ENCODE results near the gene SLC44A3. TPM values are rescaled to one million over a fixed set of nuclear protein-coding genes. Genes with fewer than 3 reads are reported as not detected.
A peak's percentile ranks its signal among the peaks of the same experiment; 100 is the strongest.

Gene SLC44A3
- total and polyA plus RNA-seq, 9 donors = 1.1 to 31.3 (median 3.3) TPM

- Histone ChIP-seq H3K27me3 (no peaks in the 10 kb centered on the region), H3K4me1 (ENCODE audit: insufficient read depth) (peaks cover 10% of the 10 kb centered on the region), H3K9me3 (no peaks in the 10 kb centered on the region), H3K4me3 (no peak overlapping the region), H3K36me3 (no peaks in the 10 kb centered on the region), H3K27ac (peak overlapping the region in 1 of 2 donors; percentile 82)
- DNase-seq = peak; percentile 47 to 70 (median 61)
- TF ChIP-seq POLR2A (IDR thresholded peaks at IDR 0.05) (no peak), CTCF (IDR thresholded peaks at IDR 0.05) (no peak), EP300 (IDR thresholded peaks at IDR 0.05) (no peak)
- WGBS, 3 donors = 3 to 6% (median 6%) methylated on average over 6 of the region's 6 CpGs
- intact Hi-C loops (cut with DNase I) = no loop called here
Observed at GRCh38 chr1:94884106-94884505, 63.9 kb downstream of the SLC44A3 start.

GRCh38 chr1:94884507-94884906, 64.3 kb downstream of the SLC44A3 start:
- no peak for TF ChIP-seq POLR2A (IDR thresholded peaks at IDR 0.05)
- no peak for TF ChIP-seq EP300 (IDR thresholded peaks at IDR 0.05)
- no peak for TF ChIP-seq CTCF (IDR thresholded peaks at IDR 0.05)
- Histone ChIP-seq H3K27ac (peak overlapping the region in 1 of 2 donors; percentile 82), H3K27me3 (no peaks in the 10 kb centered on the region), H3K4me1 (ENCODE audit: insufficient read depth) (peaks cover 10% of the 10 kb centered on the region), H3K4me3 (no peak overlapping the region), H3K9me3 (no peaks in the 10 kb centered on the region), H3K36me3 (no peaks in the 10 kb centered on the region)
- 18 to 27% (median 24%) methylated on average over 6 of the region's 6 CpGs for WGBS, 3 donors
- DNase-seq = no peak
- intact Hi-C loops (cut with DNase I) = no loop called here

GRCh38 chr1:94886361-94886760, 66.2 kb downstream of the SLC44A3 start:
- Histone ChIP-seq H3K4me1 (ENCODE audit: insufficient read depth) (peaks cover 10% of the 10 kb centered on the region), H3K27ac (no peak overlapping the region), H3K36me3 (no peaks in the 10 kb centered on the region), H3K4me3 (no peak overlapping the region), H3K9me3 (no peaks in the 10 kb centered on the region), H3K27me3 (no peaks in the 10 kb centered on the region)
- intact Hi-C loops (cut with DNase I) = no loop called here
- TF ChIP-seq EP300 (IDR thresholded peaks at IDR 0.05) = no peak
- TF ChIP-seq POLR2A (IDR thresholded peaks at IDR 0.05) = no peak
- no peak for DNase-seq
- 78 to 92% (median 81%) methylated on average over 5 of the region's 5 CpGs for WGBS, 3 donors

GRCh38 chr1:94887106-94887505, 66.9 kb downstream of the SLC44A3 start:
- H3K4me3 ChIP-seq = no peak overlapping the region
- H3K27ac ChIP-seq = no peak overlapping the region
- no peak for DNase-seq
- TF ChIP-seq POLR2A (IDR thresholded peaks at IDR 0.05) (no peak), EP300 (IDR thresholded peaks at IDR 0.05) (no peak), CTCF (IDR thresholded peaks at IDR 0.05) (no peak)
- H3K9me3 ChIP-seq = no peaks in the 10 kb centered on the region
- H3K27me3 ChIP-seq = no peaks in the 10 kb centered on the region
- WGBS, 3 donors = 70 to 79% (median 77%) methylated on average over 3 of the region's 3 CpGs
- peaks cover 10% of the 10 kb centered on the region for H3K4me1 ChIP-seq (ENCODE audit: insufficient read depth)
- H3K36me3 ChIP-seq = no peaks in the 10 kb centered on the region
- intact Hi-C loops (cut with DNase I) = no loop called here

GRCh38 chr1:94887603-94888171, 67.5 kb downstream of the SLC44A3 start:
- no peak overlapping the region for H3K27ac ChIP-seq
- 83 to 88% (median 85%) methylated on average over 4 of the region's 4 CpGs for WGBS, 3 donors
- H3K27me3 ChIP-seq = no peaks in the 10 kb centered on the region
- DNase-seq = no peak
- no peak overlapping the region for H3K4me3 ChIP-seq
- intact Hi-C loops (cut with DNase I) = no loop called here
- no peaks in the 10 kb centered on the region for H3K36me3 ChIP-seq
- TF ChIP-seq CTCF (IDR thresholded peaks at IDR 0.05) = no peak
- TF ChIP-seq POLR2A (IDR thresholded peaks at IDR 0.05) = no peak
- no peak for TF ChIP-seq EP300 (IDR thresholded peaks at IDR 0.05)
- no peaks in the 10 kb centered on the region for H3K9me3 ChIP-seq
- peaks cover 10% of the 10 kb centered on the region for H3K4me1 ChIP-seq (ENCODE audit: insufficient read depth)

Data from ovary (tissue), 9 donors.